Left ventricle myocardium inferior (tissue), 1 donor: ENCODE measurements around the gene SLAIN1. TPM values are rescaled to one million over a fixed set of nuclear protein-coding genes. Genes with fewer than 3 reads are reported as not detected.
"Not testable (repeated sequence)": the region's sequence is repeated elsewhere in the genome, so short reads cannot be mapped to it uniquely, and the experiment has no call there.

Experiments used
- DNase-seq: peaks from one replicate; pipeline ENCODE4 v3.0.0-alpha.2; 2020
- H3K27ac ChIP-seq: fragments of 200-600 bp; replicated peaks from 2 replicates; pipeline ENCODE4 v1.8.0; 2021
- H3K27me3 ChIP-seq: fragments of 200-600 bp; 2 replicates; pipeline ENCODE4 v1.8.0; 2021; ENCODE audit warnings: low read depth
- H3K36me3 ChIP-seq: fragments of 200-600 bp; 2 replicates; pipeline ENCODE4 v1.8.0; 2021
- H3K4me1 ChIP-seq: fragments of 200-600 bp; 2 replicates; pipeline ENCODE4 v1.8.0; 2021
- H3K4me3 ChIP-seq: fragments of 200-600 bp; 2 replicates; pipeline ENCODE4 v1.8.0; 2021; ENCODE audit warnings: mild to moderate bottlenecking, moderate library complexity
- H3K9me3 ChIP-seq: fragments of 200-600 bp; replicated peaks from 2 replicates; pipeline ENCODE4 v1.8.0; 2021
- intact Hi-C: fragments of 100-400 bp; cut with micrococcal nuclease; formaldehyde crosslinking; loops from one replicate; pipeline ENCODE4 v1.11.0; 2022
- long read RNA-seq: library from polyadenylated mRNA; unstranded; transcript quantifications from one replicate; pipeline ENCODE4 v2.0.0, GENCODE V29; 2021
- total RNA-seq: library from RNA; stranded (reverse); fragmentation: NEBNext Ultra II Directional; extraction: Animal tissue kit (Norgen Biotek cat#: 25700); gene quantifications from one replicate; pipeline ENCODE4 v1.2.1, GENCODE V29; 2021
- TF ChIP-seq, protein P1 (sequence below): fragments of 200-600 bp; IDR thresholded peaks from 2 replicates; pipeline ENCODE4 v1.8.0; 2021; ENCODE audit warnings: antibody characterized with exemption, mild to moderate bottlenecking, borderline replicate concordance
- donor health status: DM: no; HTN: yes; CAD: no; lungs with severe emphysema.

The SLAIN1 gene
- 8.0 TPM for total RNA-seq
- long read RNA-seq, transcript SLAIN1-206 (7 exons, 2,855 nt): major isoform, 18 of 20 reads
- long read RNA-seq, partial matches to known transcripts: 1 of 20 reads
- long read RNA-seq, other reads (novel, unspliced or antisense): 1 of 20 reads

DNA sequence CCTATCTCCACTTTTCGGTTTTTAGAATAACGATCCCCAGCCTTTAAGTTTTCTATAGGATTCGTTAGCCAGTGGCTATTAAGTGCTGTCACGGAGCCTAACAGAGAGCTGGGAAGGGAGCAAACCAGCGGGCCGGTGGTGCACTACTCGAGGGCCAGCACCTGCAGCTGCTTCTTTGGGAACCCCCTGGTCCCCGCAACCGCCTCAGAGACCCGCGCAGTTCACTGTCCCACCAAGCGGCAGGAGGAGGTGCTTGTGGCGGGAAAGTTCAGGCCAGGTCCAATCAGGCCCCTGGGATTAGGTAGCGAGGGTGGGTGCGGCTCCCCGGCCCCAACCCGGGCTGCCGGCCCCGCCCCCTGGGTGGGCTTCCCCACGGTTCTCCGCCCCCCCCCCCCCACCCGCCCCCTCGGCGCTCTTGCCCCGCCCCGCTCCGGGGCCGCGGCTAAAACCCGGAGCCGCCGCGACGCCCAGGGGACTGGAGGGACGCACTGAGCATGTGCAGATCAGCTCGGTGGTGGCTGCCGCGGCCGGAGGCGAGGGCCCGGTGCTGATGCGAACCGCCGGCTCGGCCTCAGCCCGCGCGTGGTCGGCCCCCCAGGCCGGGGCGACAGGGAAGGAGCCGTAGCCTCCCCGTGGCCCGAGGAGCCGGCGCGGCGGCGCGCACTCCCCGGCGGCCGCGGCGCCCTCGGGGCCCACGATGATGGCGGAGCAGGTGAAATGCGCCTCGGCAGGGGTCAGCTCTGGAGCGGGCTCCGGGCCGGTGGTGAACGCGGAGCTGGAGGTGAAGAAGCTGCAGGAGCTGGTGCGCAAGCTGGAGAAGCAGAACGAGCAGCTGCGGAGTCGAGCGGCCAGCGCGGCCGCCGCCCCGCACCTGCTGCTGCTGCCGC, at the start of gene SLAIN1:
TSS of gene SLAIN1 (plus strand) at position 471 of the 887 bp plus-strand sequence. CDS start at position 698, 227 bp downstream.
- Histone ChIP-seq H3K27me3 (peaks cover 11% of the 10 kb centered on the region), H3K4me3 (peak within 1 kb of the TSS; percentile 80), H3K36me3 (no peaks in the 10 kb centered on the region), H3K27ac (peak within 1 kb of the TSS; percentile 59), H3K4me1 (peaks cover 38% of the 10 kb centered on the region), H3K9me3 (no peaks in the 10 kb centered on the region)
- DNase-seq: peak; percentile 81
- TF ChIP-seq, protein P1, sequence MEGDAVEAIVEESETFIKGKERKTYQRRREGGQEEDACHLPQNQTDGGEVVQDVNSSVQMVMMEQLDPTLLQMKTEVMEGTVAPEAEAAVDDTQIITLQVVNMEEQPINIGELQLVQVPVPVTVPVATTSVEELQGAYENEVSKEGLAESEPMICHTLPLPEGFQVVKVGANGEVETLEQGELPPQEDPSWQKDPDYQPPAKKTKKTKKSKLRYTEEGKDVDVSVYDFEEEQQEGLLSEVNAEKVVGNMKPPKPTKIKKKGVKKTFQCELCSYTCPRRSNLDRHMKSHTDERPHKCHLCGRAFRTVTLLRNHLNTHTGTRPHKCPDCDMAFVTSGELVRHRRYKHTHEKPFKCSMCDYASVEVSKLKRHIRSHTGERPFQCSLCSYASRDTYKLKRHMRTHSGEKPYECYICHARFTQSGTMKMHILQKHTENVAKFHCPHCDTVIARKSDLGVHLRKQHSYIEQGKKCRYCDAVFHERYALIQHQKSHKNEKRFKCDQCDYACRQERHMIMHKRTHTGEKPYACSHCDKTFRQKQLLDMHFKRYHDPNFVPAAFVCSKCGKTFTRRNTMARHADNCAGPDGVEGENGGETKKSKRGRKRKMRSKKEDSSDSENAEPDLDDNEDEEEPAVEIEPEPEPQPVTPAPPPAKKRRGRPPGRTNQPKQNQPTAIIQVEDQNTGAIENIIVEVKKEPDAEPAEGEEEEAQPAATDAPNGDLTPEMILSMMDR: no peak
- intact Hi-C loops: no loop called here

DNA sequence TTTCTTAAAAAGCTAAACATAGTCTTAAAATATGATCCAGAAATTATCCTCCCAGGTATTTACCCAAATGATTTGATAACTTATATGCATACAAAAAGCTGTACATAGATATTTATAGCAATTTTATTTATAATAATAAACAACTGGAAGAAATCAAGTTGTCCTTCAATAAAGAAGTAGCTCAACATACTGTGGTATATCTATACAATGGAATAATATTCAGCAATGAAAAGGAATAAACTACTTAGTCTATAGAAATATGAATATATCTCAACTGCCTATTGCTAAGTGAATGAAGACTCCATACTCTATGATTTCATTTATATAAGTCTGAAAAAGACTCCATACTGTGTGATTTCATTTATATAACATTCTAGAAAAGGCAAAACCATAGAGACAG, 47.1 kb upstream of the SLAIN1 start:
- H3K9me3 ChIP-seq: peaks cover 21% of the 10 kb centered on the region
- no peaks in the 10 kb centered on the region for H3K36me3 ChIP-seq
- TF ChIP-seq, protein P1: no peak
- no peak overlapping the region for H3K4me3 ChIP-seq
- H3K27ac ChIP-seq: no peak overlapping the region
- no peak for DNase-seq
- H3K4me1 ChIP-seq: no peaks in the 10 kb centered on the region
- intact Hi-C loops: no loop called here
- H3K27me3 ChIP-seq: no peaks in the 10 kb centered on the region

DNA sequence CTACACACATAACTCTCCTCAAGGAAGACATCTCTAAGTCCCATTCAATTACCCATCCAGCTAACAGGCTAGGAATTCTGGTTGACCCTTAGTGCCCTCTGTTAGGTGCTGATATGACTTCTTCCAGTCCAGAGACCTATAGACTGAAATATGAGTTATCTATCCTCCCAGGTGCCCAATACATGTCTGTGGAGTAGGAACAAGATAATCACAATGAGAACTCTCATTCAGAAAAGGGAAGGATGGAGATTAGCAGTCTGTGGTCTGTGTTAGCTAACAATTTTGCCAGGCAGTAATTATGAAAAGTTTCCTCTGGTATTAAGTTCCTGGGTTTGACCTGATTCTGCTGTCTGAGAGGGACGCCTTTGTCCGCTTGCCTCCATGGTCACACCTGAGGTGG, 44.2 kb upstream of the SLAIN1 start:
- TF ChIP-seq, protein P1: no peak
- H3K27ac ChIP-seq: no peak overlapping the region
- no peak for DNase-seq
- intact Hi-C loops: no loop called here
- no peak overlapping the region for H3K4me3 ChIP-seq
- H3K9me3 ChIP-seq: peaks cover 32% of the 10 kb centered on the region
- no peaks in the 10 kb centered on the region for H3K27me3 ChIP-seq
- no peaks in the 10 kb centered on the region for H3K36me3 ChIP-seq
- H3K4me1 ChIP-seq: no peaks in the 10 kb centered on the region

DNA sequence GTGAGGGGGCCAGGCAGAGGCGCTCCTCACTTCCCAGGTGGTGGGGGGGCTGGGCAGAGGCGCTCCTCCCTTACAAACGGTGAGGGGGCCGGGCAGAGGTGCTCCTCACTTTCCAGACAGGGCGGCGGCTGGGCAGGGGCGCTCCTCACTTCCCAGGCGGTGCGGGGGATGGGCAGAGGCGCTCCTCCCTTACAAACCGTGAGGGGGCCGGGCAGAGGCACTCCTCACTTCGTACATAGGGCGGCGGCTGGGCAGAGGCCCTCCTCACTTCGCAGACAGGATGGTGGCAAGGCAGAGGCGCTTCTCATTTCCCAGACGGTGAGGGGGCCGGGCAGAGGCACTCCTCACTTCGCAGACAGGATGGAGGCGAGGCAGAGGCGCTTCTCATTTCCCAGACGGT, 37.5 kb upstream of the SLAIN1 start:
- H3K36me3 ChIP-seq, H3K27ac ChIP-seq, H3K4me1 ChIP-seq, H3K27me3 ChIP-seq, H3K4me3 ChIP-seq, intact Hi-C loops, DNase-seq: not testable (repeated sequence)
- H3K9me3 ChIP-seq: peaks cover 11% of the 10 kb centered on the region

DNA sequence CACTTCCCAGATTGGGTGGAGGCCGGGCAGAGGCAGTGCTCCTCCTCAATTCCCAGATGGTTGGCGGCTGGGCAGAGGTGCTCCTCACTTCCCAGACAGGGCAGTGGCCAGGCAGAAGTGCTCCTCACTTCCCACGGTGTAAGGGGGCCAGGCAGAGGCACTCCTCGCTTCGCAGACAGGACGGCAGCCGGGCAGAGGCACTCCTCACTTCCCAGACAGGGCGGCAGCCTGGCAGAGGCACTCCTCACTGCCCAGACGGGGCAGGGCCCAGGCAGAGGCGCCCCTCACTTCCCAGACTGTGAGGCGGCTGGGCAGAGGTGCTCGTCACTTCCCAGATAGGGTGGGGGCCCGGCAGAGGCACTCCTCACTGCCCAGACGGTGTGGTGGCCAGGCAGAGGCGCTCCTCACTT, 36.6 kb upstream of the SLAIN1 start:
- no peak overlapping the region for H3K4me3 ChIP-seq
- H3K4me1 ChIP-seq: no peaks in the 10 kb centered on the region
- DNase-seq: no peak
- peaks cover 7% of the 10 kb centered on the region for H3K9me3 ChIP-seq
- H3K27ac ChIP-seq: no peak overlapping the region
- H3K36me3 ChIP-seq: no peaks in the 10 kb centered on the region
- intact Hi-C loops: no loop called here
- TF ChIP-seq, protein P1: no peak
- no peaks in the 10 kb centered on the region for H3K27me3 ChIP-seq

DNA sequence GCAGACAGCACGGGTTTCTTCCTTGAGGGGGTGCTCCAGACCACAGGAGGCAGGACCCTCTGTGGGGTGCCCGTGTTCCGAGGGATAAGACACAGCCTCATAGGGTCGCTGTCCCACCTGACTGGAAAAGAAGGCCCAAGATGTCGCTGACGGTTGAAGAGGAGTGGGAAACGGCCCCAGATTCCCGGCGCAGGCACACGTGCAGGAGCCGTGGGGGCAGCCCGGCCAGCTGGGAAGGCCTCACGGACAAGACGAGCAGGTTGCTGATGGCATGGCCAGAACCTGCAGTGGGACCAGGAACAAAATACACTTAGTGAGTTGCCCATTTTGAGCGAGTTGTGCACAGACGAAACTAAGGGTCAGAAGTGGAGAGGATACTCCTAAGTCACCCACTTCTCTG, 35.2 kb upstream of the SLAIN1 start:
- H3K4me3 ChIP-seq, H3K9me3 ChIP-seq, DNase-seq, H3K36me3 ChIP-seq, H3K4me1 ChIP-seq, H3K27ac ChIP-seq, intact Hi-C loops, H3K27me3 ChIP-seq: not testable (repeated sequence)

DNA sequence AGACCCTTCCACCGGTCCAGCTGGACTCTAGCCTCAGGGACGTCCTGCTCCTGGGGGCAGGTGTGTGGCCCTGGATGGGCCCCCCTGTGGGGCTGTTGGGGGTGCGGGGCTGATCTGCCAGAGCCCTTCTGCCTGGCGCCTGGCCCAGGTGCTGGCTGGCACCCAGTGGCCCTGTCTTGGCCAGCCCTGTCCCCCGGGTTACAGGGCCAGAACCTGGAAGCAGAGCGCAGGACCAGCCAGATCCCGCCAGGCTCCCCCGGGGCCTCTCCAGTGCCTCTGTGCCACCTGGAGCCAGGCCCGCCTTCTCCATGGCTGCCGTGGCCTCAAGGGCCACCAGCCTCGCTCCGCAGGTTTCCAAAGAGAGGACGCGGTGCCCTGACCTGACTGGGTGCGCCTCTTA, 34.7 kb upstream of the SLAIN1 start:
- H3K9me3 ChIP-seq, H3K27me3 ChIP-seq, intact Hi-C loops, DNase-seq, H3K4me3 ChIP-seq, H3K36me3 ChIP-seq, H3K27ac ChIP-seq, H3K4me1 ChIP-seq: not testable (repeated sequence)
